Stimulated activated CD8-positive, alpha-beta memory T cell treated with anti-CD3 and anti-CD28 coated beads, Interleukin-15, amount 100 ng/mL, for 1 hour (primary cell): Measurements from ENCODE around the gene ZSCAN18.

Experiments used
- DNase-seq: peaks from one replicate; pipeline ENCODE4 v3.0.0-alpha.2; 2020; ENCODE audit warnings: low read depth

ZSCAN18 gene

DNA sequence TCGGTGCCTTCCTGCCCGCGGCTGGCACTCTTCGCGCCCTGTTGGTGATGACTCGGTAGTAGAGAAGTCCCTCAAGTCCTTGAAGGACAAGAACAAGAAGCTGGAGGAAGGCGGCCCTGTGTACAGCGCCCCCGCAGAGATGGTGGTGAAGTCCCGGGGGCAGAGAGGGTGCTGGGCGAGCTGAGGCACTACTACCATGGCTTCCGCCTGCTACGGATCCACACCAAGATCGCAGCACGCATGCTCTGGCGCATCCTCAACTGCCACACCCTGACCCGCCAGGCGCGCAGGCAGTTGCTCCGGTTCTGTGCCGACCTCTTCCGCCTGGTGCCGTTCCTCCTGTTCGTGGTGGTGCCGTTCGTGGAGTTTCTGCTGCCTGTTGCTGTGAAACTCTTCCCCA lies 53.1 kb downstream of the ZSCAN18 start:
- no peak for DNase-seq

DNA sequence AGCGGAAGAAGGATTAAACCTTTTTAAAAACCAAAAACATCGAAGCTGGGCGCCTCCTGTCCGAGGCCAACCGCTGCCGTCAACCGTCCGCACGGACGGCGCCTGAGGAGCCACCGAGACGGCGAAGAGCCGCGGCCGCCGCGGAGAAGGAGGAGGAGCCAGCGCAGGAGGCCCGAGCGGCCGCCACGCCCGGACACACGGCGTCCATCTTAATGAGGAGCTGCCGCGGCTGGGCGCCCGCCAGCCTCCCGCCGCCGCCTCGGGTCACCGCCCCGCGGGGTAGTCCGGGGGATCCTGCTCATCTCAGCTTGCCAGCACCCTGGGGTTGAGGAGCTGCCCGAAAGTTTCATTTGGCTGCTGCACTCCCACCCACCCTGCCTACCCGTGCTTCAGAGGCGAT lies 53.6 kb downstream of the ZSCAN18 start:
- DNase-seq = no peak

DNA sequence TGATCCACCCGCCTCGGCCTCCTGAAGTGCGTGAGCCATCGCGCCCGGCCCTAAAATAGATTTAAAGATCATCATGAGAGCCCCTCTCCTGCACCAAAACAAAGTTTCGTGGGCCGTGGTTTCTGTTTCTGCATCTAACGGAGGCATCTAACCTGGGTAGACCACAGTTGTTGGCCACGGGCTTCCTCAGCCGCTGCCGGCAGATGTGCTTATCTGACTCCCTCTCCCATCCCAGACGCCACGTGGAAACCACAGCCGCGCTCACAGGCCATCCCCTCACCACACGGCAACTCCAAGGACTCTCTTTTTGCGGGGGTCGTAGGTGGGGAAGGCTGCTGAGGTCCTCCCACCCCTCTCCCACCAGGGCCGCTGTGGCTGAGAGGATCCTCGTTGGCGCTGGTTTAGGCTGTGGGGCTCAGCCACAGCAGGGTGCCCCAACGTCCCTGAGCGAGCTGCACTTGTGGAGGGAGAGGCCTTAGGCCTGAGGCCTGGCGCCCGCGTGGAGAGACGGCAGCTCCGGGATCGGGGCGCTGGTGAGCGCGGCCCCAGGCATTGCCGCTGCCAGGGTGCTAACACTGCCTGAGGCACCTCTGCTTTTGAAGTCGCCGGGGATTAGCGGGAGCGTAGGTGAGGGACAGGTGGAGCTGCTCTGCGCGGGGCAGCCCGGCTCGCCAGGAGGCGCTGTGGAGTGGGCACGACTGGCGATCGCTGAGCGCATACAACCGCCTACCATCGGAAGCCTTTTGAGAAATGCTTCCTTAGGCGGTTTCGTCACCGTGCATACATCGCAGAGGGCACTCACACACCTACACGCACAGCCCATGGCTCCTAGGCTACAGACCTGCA lies 55.3 kb downstream of the ZSCAN18 start:
- no peak for DNase-seq

DNA sequence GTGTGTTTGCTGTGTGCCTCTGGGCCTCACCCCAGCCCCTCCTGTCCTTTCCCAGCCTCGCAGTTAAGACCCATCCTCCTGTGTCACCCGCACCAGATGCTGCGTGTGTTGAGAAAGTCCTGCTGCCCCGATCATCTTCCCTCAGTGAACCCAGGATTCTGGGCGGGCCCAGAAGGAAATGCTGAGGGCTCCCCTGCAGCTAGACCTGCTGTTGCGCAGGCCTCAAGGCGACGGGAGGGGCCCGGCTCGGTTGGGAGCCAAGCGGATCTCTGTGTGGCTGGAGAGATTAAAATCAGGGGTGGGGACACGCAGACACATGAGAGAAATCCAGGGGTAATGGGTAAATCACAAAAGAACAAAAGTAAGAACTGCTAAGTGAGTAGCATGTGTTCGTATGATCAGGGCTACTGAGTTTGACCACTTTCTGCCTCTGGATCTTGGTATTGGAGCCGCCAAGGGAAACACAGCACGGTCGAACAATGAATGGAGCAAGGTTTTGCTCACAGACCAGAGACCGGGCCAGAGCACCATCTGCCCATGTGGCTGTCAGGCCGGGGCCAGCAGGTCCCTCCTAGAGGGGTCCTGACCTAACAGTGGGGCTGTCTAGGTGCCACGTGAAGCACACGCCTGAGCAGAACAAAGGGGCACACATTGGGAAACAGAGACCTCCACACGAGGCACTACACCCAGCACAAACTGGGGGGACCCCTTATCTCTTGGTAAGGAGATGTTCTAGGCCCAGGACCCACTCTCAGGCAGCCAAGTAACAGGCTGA lies 57.1 kb downstream of the ZSCAN18 start:
- no peak for DNase-seq

DNA sequence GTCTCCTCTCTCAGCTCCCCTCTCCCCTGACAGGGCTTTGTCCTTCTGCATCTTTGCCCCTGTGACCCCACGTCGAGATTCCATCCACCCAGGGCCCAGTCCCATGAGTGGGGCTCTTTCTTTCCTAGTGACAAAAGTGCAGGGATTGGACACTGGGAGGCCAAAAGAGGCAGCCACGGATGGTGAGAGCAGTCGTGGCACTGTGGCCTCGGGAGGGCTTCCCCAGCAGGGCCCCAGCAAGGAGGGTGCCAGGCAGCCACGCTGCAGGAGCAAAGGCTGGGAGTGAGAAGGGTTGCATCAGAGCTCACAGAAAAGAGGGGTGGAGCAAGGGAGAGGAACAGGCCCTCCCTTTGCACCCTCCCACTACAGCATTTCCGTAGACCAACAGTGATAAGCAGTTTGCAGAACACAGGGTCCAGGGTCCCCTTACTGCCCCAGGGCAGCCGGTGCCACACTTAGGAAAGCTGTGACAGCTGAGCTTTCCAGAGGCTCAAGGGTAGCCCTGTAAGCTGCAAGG lies 59.3 kb downstream of the ZSCAN18 start:
- no peak for DNase-seq

DNA sequence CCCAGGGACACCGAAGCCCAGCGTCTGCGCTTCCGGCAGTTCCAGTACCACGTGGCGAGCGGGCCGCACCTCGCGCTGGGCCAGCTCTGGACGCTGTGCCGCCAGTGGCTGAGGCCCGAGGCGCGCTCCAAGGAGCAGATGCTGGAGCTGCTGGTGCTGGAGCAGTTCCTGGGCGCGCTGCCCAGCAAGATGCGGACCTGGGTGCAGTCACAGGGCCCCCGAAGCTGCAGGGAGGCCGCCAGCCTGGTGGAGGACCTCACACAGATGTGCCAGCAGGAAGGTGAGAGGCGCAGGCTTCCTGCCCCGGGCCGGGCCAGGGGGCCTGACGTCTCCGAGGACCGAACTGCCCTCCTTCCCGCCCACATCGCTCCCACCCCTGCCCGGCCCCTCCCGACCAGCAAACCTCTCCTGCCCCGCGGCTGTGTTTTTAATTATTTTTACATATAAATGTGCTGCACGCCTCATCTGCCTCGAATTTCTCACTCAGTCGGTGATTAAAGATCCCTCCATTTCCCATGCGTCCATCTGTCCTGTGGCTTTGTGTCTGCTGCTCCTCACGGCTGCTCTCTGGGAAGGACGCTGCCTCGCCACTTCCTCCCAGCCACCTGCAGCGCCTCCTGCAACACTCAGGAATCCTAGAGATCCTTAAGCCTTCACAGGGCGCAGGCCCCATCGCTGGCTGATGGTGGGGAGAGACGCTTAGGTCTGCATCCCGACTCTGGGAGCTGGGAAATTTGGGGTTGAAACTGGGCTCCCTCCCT lies 59.9 kb downstream of the ZSCAN18 start:
- DNase-seq = no peak

DNA sequence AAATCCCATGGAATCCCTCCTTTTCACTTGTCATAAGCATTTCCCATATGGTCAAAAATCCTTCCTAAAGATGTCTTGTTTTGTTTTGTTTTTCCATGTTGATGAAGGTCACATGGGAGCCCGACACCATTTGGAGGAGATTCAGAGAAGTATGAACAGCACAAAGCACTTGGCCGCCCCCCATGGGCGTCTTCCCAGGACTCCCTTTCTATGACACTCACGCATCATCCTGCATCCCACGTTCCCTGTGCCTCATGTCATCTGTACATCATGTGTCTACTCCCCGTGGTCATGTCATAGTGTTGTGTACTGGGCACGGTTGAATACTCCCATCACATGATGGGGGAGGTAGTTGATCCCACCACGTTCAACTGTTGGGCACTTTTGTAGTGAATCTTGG lies 62.2 kb downstream of the ZSCAN18 start:
- no peak for DNase-seq

DNA sequence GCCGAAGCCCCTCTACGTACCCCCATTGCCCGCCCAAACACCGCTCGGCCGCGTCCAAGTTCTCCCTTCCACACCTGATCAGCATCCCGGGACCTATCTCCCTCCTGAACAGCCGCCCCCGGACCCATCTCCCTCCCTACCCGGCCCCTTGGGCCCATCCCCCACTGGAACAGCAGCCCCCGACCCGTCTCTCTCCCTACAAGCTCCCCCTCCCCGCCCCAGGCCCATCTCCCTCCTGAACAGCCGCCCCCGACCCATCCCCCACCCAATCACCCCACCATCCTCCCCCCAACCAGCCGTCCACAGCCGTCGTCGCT lies 63.6 kb downstream of the ZSCAN18 start:
- DNase-seq = no peak
